MM.1S (cell line): ENCODE measurements around the gene ABCC9.

ENCODE experiments used
- CTCF ChIP-seq: fragments of 300-600 bp; sonication (generic); IDR thresholded peaks from 2 replicates; pipeline ENCODE4 v1.5.1; 2016; ENCODE audit warnings: antibody characterized with exemption, low read length, mixed read lengths
- EZH2 ChIP-seq: fragments of 300-600 bp; sonication (generic); optimal IDR thresholded peaks from 2 replicates; pipeline ENCODE3; 2017; ENCODE audit warnings: low read depth, mild to moderate bottlenecking, antibody characterized with exemption, low read length, mixed read lengths

GRCh38 chr12:21913823-21914222 lies 27.4 kb downstream of the ABCC9 start:
- TF ChIP-seq CTCF (no peak), EZH2 (no peak)
